GM21367 (cell line): Measurements from ENCODE around the gene DIP2B.
"Not testable (repeated sequence)": the region's sequence is repeated elsewhere in the genome, so short reads cannot be mapped to it uniquely, and the experiment has no call there.

ENCODE experiments used
- ATAC-seq: cut with Tn5 transposase; IDR thresholded peaks from one replicate; pipeline ENCODE4 v1.9.1; 2021; ENCODE audit not compliant: unreplicated experiment

The DIP2B gene

GRCh38 chr12:50665170-50665569 lies 160.4 kb downstream of the DIP2B start:
- no peak for ATAC-seq

- ATAC-seq, result no peak
Measured at GRCh38 chr12:50665609-50666008, 160.8 kb downstream of the DIP2B start.

- no peak for ATAC-seq
Measured at GRCh38 chr12:50666023-50666422, 161.2 kb downstream of the DIP2B start.

GRCh38 chr12:50672158-50672557 lies 167.4 kb downstream of the DIP2B start:
- no peak for ATAC-seq

GRCh38 chr12:50676756-50677155 lies 172.0 kb downstream of the DIP2B start:
- no peak for ATAC-seq

- ATAC-seq, result no peak
Measured at GRCh38 chr12:50677858-50678257, 173.1 kb downstream of the DIP2B start.

GRCh38 chr12:50678650-50679365 lies 174.0 kb downstream of the DIP2B start:
- no peak for ATAC-seq

GRCh38 chr12:50679612-50680011 lies 174.8 kb downstream of the DIP2B start:
- no peak for ATAC-seq

- not testable (repeated sequence) for ATAC-seq
Measured at GRCh38 chr12:50681064-50681463, 176.3 kb downstream of the DIP2B start.

GRCh38 chr12:50685641-50686040 lies 180.9 kb downstream of the DIP2B start:
- ATAC-seq, result no peak

- no peak for ATAC-seq
Measured at GRCh38 chr12:50686406-50686805, 181.6 kb downstream of the DIP2B start.

GRCh38 chr12:50686976-50687375 lies 182.2 kb downstream of the DIP2B start:
- no peak for ATAC-seq

- no peak for ATAC-seq
Measured at GRCh38 chr12:50689437-50689836, 184.7 kb downstream of the DIP2B start.

GRCh38 chr12:50690925-50691324 lies 186.1 kb downstream of the DIP2B start:
- no peak for ATAC-seq

- no peak for ATAC-seq
Measured at GRCh38 chr12:50695961-50696360, 191.2 kb downstream of the DIP2B start.

- ATAC-seq, result no peak
Measured at GRCh38 chr12:50696931-50697330, 192.1 kb downstream of the DIP2B start.

- ATAC-seq, result no peak
Measured at GRCh38 chr12:50699154-50699553, 194.4 kb downstream of the DIP2B start.

GRCh38 chr12:50699940-50700339 lies 195.2 kb downstream of the DIP2B start:
- ATAC-seq, result no peak

- ATAC-seq, result no peak
Measured at GRCh38 chr12:50706606-50707005, 201.8 kb downstream of the DIP2B start.

GRCh38 chr12:50707396-50707795 lies 202.6 kb downstream of the DIP2B start:
- no peak for ATAC-seq

GRCh38 chr12:50708631-50709030 lies 203.8 kb downstream of the DIP2B start:
- no peak for ATAC-seq

- ATAC-seq, result no peak
Measured at GRCh38 chr12:50711121-50711520, 206.3 kb downstream of the DIP2B start.

- ATAC-seq, result no peak
Measured at GRCh38 chr12:50715174-50715573, 210.4 kb downstream of the DIP2B start.
